PFSK-1 (cell line): ENCODE results near the gene DSTYK.

Experiments used
- FOXP2 ChIP-seq: optimal IDR thresholded peaks from 2 replicates; pipeline ENCODE3; 2011; ENCODE audit warnings: borderline replicate concordance, control low read depth, inconsistent platforms; ENCODE audit not compliant: insufficient read depth; ENCODE audit errors: extremely low read length, extremely low read depth
- POLR2AphosphoS5 ChIP-seq: IDR thresholded peaks from 2 replicates; pipeline ENCODE4 v1.6.1; 2012; ENCODE audit warnings: low read depth, mild to moderate bottlenecking, control low read depth, low read length, moderate library complexity
- TAF1 ChIP-seq: IDR thresholded peaks from 2 replicates; pipeline ENCODE4 v1.6.1; 2012; ENCODE audit warnings: low read length, control low read depth, borderline replicate concordance; ENCODE audit not compliant: insufficient read depth
- TF ChIP-seq, protein P1 (sequence below), 2 experiments: IDR thresholded peaks; 2 replicates each; pipeline versions ENCODE4 v1.6.1 to v1.8.0; 2011 to 2012; ENCODE audit warnings: low read depth in 2 of 2, low read length in 2 of 2, control low read depth in 1 of 2, inconsistent platforms in 1 of 2, mild to moderate bottlenecking in 1 of 2, moderate library complexity in 1 of 2; ENCODE audit not compliant: insufficient read depth in 1 of 2

GRCh38 chr1:205172729-205173366 is 38.7 kb downstream of the DSTYK start:
- TF ChIP-seq TAF1 (no peak), FOXP2 (no peak), POLR2AphosphoS5 (no peak)
- TF ChIP-seq, protein P1, sequence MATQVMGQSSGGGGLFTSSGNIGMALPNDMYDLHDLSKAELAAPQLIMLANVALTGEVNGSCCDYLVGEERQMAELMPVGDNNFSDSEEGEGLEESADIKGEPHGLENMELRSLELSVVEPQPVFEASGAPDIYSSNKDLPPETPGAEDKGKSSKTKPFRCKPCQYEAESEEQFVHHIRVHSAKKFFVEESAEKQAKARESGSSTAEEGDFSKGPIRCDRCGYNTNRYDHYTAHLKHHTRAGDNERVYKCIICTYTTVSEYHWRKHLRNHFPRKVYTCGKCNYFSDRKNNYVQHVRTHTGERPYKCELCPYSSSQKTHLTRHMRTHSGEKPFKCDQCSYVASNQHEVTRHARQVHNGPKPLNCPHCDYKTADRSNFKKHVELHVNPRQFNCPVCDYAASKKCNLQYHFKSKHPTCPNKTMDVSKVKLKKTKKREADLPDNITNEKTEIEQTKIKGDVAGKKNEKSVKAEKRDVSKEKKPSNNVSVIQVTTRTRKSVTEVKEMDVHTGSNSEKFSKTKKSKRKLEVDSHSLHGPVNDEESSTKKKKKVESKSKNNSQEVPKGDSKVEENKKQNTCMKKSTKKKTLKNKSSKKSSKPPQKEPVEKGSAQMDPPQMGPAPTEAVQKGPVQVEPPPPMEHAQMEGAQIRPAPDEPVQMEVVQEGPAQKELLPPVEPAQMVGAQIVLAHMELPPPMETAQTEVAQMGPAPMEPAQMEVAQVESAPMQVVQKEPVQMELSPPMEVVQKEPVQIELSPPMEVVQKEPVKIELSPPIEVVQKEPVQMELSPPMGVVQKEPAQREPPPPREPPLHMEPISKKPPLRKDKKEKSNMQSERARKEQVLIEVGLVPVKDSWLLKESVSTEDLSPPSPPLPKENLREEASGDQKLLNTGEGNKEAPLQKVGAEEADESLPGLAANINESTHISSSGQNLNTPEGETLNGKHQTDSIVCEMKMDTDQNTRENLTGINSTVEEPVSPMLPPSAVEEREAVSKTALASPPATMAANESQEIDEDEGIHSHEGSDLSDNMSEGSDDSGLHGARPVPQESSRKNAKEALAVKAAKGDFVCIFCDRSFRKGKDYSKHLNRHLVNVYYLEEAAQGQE (IDR thresholded peaks at IDR 0.05; ENCODE audit: insufficient read depth in 1 of 2, low read depth in 2 of 2, low read length in 2 of 2) = no peak
